GM12878 (cell line): ENCODE results near the gene F2RL3.
"Not testable (repeated sequence)": the region's sequence is repeated elsewhere in the genome, so short reads cannot be mapped to it uniquely, and the experiment has no call there.

Source experiments
- BMI1 ChIP-seq: fragments of 450-650 bp; IDR thresholded peaks from 2 replicates; pipeline ENCODE4 v1.6.1; 2016; ENCODE audit warnings: mild to moderate bottlenecking, moderate library complexity, borderline replicate concordance
- ETV6 ChIP-seq, 2 experiments: fragments of 450-650 bp in 1 of 2; IDR thresholded peaks in 1 of 2; conservative IDR thresholded peaks in 1 of 2; 2 replicates each; pipeline ENCODE4 v1.6.1; 2014; ENCODE audit warnings: antibody characterized with exemption in 1 of 2, borderline replicate concordance in 1 of 2, low read depth in 1 of 2, mild to moderate bottlenecking in 1 of 2, moderate library complexity in 1 of 2
- FOXM1 ChIP-seq: IDR thresholded peaks from 2 replicates; pipeline ENCODE4 v1.6.1; 2012; ENCODE audit warnings: low read depth, mild to moderate bottlenecking, inconsistent platforms, low read length, moderate library complexity
- JUND ChIP-seq: IDR thresholded peaks from 2 replicates; pipeline ENCODE4 v1.6.1; 2012; ENCODE audit warnings: low read depth, mild to moderate bottlenecking, low read length, improper control_type of control experiment, moderate library complexity
- KDM1A ChIP-seq: fragments of 200-600 bp; sonication (generic); IDR thresholded peaks from 2 replicates; pipeline ENCODE4 v1.6.1; 2016; ENCODE audit warnings: borderline replicate concordance
- POLR2A ChIP-seq: IDR thresholded peaks from 2 replicates; pipeline ENCODE4 v1.6.1; 2011; ENCODE audit warnings: low read depth, mild to moderate bottlenecking, low read length
- POLR2AphosphoS5 ChIP-seq: IDR thresholded peaks from 2 replicates; pipeline ENCODE4 v1.6.1; 2011; ENCODE audit warnings: mild to moderate bottlenecking, low read length, inconsistent platforms
- RAD21 ChIP-seq: IDR thresholded peaks from 2 replicates; pipeline ENCODE4 v1.6.1; 2011; ENCODE audit warnings: mild to moderate bottlenecking, low read depth, low read length, moderate library complexity; ENCODE audit not compliant: insufficient read depth
- SIN3A ChIP-seq: IDR thresholded peaks from 2 replicates; pipeline ENCODE4 v1.6.1; 2012; ENCODE audit warnings: low read depth, low read length, improper control_type of control experiment
- TF ChIP-seq, protein P1 (sequence below), 3 experiments: IDR thresholded peaks in 2 of 3; conservative IDR thresholded peaks in 1 of 3; 2 replicates each; pipeline ENCODE4 v1.5.1; 2011; ENCODE audit warnings: low read depth in 3 of 3, low read length in 3 of 3, mild to moderate bottlenecking in 3 of 3, control low read depth in 2 of 3, moderate library complexity in 2 of 3, inconsistent platforms in 1 of 3, mixed read lengths in 1 of 3; ENCODE audit not compliant: control insufficient read depth in 2 of 3, insufficient read depth in 1 of 3; ENCODE audit errors: extremely low read depth in 1 of 3
- TF ChIP-seq, protein P2 (sequence below): IDR thresholded peaks from 2 replicates; pipeline ENCODE4 v1.6.1; 2011; ENCODE audit warnings: borderline replicate concordance, low read depth, mild to moderate bottlenecking, moderate library complexity, mixed read lengths, low read length; ENCODE audit not compliant: insufficient read depth; ENCODE audit errors: extremely low read length
- TF ChIP-seq, protein P3 (sequence below): fragments of 450-650 bp; IDR thresholded peaks from 2 replicates; pipeline ENCODE4 v1.6.1; 2014; ENCODE audit warnings: mild to moderate bottlenecking
- TF ChIP-seq, protein P4 (sequence below): fragments of 450-650 bp; IDR thresholded peaks from 2 replicates; pipeline ENCODE4 v1.6.1; 2017; ENCODE audit warnings: mild to moderate bottlenecking

DNA sequence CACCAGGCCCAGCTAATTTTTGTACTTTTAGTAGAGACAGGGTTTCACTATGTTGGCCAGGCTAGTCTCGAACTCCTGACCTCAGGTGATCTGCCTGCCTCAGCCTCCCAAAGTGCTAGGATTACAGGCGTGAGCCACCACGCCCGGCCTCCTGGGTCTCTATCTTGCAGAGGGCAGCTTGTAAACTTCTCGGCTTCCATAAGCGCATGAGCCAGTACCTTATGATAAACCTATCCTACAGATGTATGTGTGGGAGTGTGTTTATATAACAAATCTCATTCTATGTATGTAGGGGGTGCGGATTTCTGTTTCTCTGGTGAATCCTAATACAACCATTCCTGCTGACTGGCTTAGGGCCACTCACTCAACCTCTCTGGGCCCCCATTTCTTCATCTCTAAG lies 51.3 kb downstream of the F2RL3 start:
- not testable (repeated sequence) for TF ChIP-seq BMI1; POLR2A; FOXM1; POLR2AphosphoS5; JUND; SIN3A; RAD21; ETV6 (conservative IDR thresholded peaks at IDR 0.05 in 1 of 2, IDR thresholded peaks at IDR 0.05 in 1 of 2; ENCODE audit: borderline replicate concordance in 1 of 2, low read depth in 1 of 2); KDM1A
- TF ChIP-seq, protein P1, sequence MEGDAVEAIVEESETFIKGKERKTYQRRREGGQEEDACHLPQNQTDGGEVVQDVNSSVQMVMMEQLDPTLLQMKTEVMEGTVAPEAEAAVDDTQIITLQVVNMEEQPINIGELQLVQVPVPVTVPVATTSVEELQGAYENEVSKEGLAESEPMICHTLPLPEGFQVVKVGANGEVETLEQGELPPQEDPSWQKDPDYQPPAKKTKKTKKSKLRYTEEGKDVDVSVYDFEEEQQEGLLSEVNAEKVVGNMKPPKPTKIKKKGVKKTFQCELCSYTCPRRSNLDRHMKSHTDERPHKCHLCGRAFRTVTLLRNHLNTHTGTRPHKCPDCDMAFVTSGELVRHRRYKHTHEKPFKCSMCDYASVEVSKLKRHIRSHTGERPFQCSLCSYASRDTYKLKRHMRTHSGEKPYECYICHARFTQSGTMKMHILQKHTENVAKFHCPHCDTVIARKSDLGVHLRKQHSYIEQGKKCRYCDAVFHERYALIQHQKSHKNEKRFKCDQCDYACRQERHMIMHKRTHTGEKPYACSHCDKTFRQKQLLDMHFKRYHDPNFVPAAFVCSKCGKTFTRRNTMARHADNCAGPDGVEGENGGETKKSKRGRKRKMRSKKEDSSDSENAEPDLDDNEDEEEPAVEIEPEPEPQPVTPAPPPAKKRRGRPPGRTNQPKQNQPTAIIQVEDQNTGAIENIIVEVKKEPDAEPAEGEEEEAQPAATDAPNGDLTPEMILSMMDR (IDR thresholded peaks at IDR 0.05 in 2 of 3, conservative IDR thresholded peaks at IDR 0.05 in 1 of 3; ENCODE audit: control insufficient read depth in 2 of 3, extremely low read depth in 1 of 3, insufficient read depth in 1 of 3, low read depth in 3 of 3, low read length in 3 of 3): not testable (repeated sequence)
- TF ChIP-seq, protein P2, sequence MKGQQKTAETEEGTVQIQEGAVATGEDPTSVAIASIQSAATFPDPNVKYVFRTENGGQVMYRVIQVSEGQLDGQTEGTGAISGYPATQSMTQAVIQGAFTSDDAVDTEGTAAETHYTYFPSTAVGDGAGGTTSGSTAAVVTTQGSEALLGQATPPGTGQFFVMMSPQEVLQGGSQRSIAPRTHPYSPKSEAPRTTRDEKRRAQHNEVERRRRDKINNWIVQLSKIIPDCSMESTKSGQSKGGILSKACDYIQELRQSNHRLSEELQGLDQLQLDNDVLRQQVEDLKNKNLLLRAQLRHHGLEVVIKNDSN: not testable (repeated sequence)
- TF ChIP-seq, protein P3, sequence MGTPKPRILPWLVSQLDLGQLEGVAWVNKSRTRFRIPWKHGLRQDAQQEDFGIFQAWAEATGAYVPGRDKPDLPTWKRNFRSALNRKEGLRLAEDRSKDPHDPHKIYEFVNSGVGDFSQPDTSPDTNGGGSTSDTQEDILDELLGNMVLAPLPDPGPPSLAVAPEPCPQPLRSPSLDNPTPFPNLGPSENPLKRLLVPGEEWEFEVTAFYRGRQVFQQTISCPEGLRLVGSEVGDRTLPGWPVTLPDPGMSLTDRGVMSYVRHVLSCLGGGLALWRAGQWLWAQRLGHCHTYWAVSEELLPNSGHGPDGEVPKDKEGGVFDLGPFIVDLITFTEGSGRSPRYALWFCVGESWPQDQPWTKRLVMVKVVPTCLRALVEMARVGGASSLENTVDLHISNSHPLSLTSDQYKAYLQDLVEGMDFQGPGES: not testable (repeated sequence)
- TF ChIP-seq, protein P4, sequence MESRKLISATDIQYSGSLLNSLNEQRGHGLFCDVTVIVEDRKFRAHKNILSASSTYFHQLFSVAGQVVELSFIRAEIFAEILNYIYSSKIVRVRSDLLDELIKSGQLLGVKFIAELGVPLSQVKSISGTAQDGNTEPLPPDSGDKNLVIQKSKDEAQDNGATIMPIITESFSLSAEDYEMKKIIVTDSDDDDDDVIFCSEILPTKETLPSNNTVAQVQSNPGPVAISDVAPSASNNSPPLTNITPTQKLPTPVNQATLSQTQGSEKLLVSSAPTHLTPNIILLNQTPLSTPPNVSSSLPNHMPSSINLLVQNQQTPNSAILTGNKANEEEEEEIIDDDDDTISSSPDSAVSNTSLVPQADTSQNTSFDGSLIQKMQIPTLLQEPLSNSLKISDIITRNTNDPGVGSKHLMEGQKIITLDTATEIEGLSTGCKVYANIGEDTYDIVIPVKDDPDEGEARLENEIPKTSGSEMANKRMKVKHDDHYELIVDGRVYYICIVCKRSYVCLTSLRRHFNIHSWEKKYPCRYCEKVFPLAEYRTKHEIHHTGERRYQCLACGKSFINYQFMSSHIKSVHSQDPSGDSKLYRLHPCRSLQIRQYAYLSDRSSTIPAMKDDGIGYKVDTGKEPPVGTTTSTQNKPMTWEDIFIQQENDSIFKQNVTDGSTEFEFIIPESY: not testable (repeated sequence)
